ENCODE data around the gene PLAC8L1.
"Not testable (repeated sequence)": the region's sequence is repeated elsewhere in the genome, so short reads cannot be mapped to it uniquely, and the experiment has no call there.

Gene PLAC8L1

GRCh38 chr5:146105477-146105876 lies at the start of gene PLAC8L1:
PLAC8L1 (minus strand) TSS chr5:146105577; CDS start chr5:146104311, 1,266 bp downstream.
- DNase-seq: no peak

GRCh38 chr5:146151970-146152369 lies 46.6 kb upstream of the PLAC8L1 start:
- no peak for DNase-seq

DNA sequence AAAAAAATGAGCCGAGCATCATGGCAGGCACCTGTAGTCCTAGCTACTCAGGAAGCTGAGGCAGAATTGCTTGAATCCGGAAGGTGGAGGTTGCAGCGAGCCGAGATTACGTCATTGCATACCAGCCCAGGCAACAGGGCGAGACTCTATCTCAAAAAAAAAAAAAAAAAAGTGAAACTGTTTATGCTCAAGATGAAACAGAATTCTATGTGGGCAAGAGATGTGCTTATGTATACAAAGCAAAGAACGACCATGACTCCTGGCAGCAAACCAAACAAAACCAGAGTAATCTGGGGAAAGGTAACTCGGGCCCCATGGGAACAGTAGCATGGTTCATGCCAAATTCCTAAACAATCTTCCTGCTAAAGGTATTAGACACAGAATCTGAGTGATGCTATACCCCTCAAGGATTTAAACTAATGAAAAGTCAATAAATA lies 32.6 kb upstream of the PLAC8L1 start:
- no peak for DNase-seq

DNA sequence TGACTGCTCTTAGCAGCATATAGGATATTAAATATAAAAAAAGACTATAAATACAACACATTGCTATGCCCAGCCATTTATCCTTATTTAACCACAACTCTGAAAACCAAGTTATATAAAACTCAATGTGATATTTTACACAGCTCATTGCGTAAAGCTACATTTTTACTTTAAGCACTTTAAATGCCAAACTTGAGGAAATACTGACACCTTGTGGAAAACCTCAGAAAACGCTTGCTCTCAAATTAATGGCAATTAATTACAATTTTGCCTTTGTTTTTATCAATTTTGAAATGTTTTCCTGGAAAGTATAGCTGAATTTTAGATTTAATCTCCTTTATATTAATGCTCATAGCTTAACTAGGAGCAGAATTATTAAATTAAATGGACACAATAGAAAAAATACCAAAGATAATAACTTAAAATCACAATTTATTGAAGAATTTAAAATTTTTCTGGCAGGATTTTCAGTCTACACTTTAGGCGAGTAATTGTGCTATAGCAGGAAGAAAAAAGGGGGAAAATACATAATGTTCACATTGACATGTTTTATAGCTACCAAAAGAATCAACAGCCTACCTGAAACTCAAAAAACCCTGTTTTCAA lies 25.2 kb upstream of the PLAC8L1 start:
- DNase-seq: no peak

- DNase-seq: no peak
These were observed 20.7 kb upstream of the PLAC8L1 start for GRCh38 chr5:146126068-146126467.

- DNase-seq: no peak
These were observed 19.2 kb upstream of the PLAC8L1 start for GRCh38 chr5:146124580-146124979.

- DNase-seq: not testable (repeated sequence)
These were observed 16.1 kb upstream of the PLAC8L1 start for GRCh38 chr5:146121451-146121850.

DNA sequence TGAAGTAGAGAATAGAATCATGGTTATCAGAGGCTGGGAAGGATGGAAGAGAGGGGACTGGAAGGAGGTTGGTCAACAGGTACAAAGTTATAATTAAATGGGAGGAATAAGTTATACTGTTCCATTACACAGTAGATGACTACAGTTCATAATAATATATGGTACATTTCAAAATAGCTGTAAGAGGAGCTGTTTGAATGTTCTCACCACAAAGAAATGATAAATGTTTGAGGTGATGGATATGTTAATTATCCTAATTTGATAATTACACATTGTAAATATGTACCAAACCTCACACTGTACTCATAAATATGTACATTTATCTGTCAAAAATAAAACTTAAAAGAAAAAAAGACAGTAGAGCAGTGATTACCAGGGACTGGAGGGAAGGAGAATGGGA lies 12.9 kb upstream of the PLAC8L1 start:
- no peak for DNase-seq

DNA sequence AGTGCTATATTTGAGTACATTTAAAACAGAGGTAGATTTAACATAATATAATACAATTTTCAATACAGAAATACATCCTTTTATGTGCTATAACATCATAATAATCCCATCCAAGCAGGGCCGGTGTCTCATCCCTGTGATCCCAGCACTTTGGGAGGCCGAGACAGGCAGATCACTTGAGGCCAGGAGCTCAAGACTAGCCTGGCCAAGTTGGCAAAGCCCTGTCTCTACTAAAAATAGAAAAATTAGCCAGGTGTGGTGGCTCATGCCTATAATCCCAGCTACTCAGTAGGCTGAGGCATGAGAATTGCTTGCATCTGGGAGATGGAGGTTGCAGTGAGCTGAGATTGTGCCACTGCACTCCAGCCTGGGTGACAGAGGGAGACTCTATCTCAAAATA lies 11.8 kb upstream of the PLAC8L1 start:
- not testable (repeated sequence) for DNase-seq

- DNase-seq: no peak
These were observed 11.0 kb upstream of the PLAC8L1 start for GRCh38 chr5:146116361-146116760.

- no peak for DNase-seq
These were observed 7.1 kb upstream of the PLAC8L1 start for GRCh38 chr5:146112476-146112875.

DNA sequence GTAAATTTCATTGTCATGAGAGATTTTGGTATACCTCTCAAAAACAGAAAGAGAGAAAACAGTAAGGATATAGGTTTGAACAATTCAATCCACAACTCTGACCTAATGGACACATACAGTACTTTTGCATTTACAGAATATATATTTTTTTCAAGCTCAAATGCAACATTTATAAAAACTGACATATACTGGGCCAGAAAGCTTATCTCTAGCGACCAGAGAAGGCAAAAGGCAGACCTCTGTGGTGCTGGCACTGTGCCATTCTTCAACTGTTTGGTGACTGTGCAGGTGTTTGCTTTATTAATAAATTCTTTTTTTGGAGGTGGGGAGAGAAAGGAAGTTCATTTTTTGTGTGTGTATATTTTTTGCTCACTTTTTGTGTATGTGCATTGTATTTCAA lies 6.0 kb upstream of the PLAC8L1 start:
- no peak for DNase-seq

- no peak for DNase-seq
These were observed 4.0 kb upstream of the PLAC8L1 start for GRCh38 chr5:146109379-146109778.

DNA sequence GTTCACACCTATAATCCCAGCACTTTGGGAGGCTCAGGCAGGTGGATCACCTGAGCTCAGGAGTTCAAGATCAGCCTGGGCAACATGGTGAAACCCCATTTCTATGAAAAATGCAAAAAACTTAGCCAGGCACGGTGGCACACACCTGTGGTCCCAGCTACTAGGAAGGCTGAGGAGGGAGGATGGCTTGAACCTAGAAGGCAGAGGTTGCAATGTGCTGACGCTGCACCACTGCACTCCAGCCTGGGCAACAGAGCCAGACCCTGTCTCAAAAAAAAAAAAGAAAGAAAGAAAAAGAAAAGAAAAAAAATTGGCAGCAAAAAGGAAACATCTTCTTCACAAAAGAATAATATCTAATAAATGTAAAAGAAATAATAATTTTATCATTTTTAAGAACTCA lies 3.5 kb upstream of the PLAC8L1 start:
- DNase-seq: not testable (repeated sequence)

DNA sequence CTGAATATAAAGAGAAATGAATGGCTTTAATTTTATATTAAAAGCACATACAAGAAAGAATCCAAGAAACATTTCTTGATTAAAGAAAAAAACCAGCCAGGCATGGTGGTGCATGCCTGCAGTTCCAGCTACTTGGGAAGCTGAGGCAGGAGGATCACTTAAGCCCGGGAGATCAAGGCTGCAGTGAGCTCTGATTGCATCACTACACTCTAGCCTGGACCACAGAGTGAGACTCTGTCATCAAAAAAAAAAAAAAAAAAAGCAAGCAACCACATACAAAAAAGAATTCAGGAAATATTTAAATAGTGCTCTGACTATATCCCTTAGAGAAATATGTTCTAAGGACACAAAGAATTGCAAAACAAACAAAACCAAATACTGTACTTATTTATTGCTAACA lies 2.5 kb upstream of the PLAC8L1 start:
- DNase-seq: no peak

- DNase-seq: no peak
These were observed 1.8 kb downstream of the PLAC8L1 start for GRCh38 chr5:146103594-146103993.

GRCh38 chr5:146101646-146102045 lies 3.7 kb downstream of the PLAC8L1 start:
- no peak for DNase-seq

- DNase-seq: no peak
These were observed 7.3 kb downstream of the PLAC8L1 start for GRCh38 chr5:146098047-146098446.

- DNase-seq: no peak
These were observed 13.5 kb downstream of the PLAC8L1 start for GRCh38 chr5:146091881-146092280.

DNA sequence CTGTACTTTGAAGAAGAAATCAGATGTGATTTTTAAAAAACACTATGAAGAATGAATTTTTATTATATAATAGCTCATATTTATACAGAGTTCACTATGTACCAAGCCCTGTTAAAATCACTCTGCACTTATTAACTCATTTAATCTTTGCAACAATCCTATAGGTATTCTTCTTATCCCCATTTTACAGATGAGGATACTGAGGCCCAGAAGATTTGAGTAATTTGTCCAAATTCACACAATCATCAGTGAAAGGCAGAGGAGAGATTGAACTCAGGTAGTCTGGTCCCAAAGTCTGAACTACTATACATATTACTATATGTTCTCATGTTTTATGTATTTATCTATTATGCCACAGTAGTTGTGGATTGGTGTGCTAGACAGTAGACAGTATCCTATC lies 16.1 kb downstream of the PLAC8L1 start:
- DNase-seq: no peak

GRCh38 chr5:146088098-146088497 lies 17.3 kb downstream of the PLAC8L1 start:
- no peak for DNase-seq

GRCh38 chr5:146084376-146084775 lies 21.0 kb downstream of the PLAC8L1 start:
- no peak for DNase-seq

- DNase-seq: no peak
These were observed 22.6 kb downstream of the PLAC8L1 start for GRCh38 chr5:146082798-146083197.

DNA sequence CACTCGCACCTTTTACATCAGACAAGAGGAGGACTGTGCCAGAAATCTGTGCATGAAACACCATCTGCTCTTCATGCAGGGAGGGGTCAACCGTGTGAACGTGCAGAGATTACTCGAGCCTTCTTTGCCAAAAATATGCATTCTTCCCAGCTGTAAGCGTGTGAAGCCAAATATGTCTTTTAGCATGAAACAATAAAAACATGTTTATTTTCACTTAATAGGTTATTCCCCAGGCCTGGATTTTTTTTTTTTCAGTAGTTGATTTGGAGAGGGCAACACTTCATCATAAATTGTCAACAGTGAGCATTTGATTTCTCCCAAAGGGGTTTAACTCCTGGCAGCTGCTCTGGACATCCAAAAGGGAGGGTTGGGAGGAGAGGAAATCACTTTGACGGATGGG lies 23.8 kb downstream of the PLAC8L1 start:
- DNase-seq: no peak

DNA sequence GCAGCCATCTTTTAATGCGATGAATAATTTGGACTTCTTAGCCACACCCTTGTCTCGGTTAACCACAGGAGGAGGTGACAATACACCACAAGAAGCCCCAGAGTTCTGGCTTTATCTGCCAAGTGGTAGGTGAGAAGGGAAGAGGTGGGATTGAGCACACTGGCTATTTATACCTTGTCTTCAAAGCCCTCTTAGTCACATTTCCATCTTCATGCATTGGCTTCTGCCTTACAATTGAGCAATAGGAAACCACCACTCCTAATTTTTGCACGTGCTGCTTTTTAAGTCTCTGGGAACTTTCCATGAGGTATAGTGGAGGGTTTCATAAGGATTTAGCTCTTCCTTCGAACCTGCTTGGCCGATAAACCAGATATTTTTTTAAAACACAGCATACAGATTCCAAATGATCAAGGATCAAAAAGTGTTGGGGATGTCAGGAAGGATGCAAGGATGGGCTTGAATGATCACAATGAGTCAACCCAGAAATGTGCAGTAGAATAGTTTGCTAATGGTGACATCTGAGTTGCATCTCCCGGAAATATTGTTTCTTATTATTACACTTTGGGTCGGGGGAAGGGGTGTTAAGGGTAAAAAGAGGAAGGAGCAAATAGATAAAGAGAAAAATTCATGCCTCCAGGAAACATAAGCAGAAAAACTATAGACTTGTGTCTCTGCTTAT lies 25.5 kb downstream of the PLAC8L1 start:
- DNase-seq: no peak
